Adipocyte (in vitro differentiated cells): ENCODE measurements around the gene LIG1.
A peak's percentile ranks its signal among the peaks of the same experiment; 100 is the strongest.

ENCODE experiments used
- DNase-seq: peaks from one replicate; pipeline ENCODE4 v3.0.0-alpha.2; 2015; ENCODE audit warnings: low read depth
- H3K27me3 ChIP-seq: replicated peaks from 2 replicates; pipeline ENCODE4 v1.7.0; 2013; ENCODE audit warnings: mild to moderate bottlenecking, low read length, moderate library complexity; ENCODE audit not compliant: control insufficient read depth, insufficient read depth
- H3K36me3 ChIP-seq: 2 replicates; pipeline ENCODE4 v1.7.0; 2013; ENCODE audit warnings: low read length, mild to moderate bottlenecking, moderate library complexity; ENCODE audit not compliant: control insufficient read depth, insufficient read depth, severe bottlenecking
- H3K4me1 ChIP-seq: 2 replicates; pipeline ENCODE4 v1.7.0; 2013; ENCODE audit warnings: mild to moderate bottlenecking, low read length, moderate library complexity; ENCODE audit not compliant: control insufficient read depth, insufficient read depth
- H3K4me3 ChIP-seq: 2 replicates; pipeline ENCODE4 v1.7.0; 2013; ENCODE audit warnings: mild to moderate bottlenecking, low read length, moderate library complexity
- H3K9ac ChIP-seq: 2 replicates; pipeline ENCODE4 v1.7.0; 2013; ENCODE audit warnings: mild to moderate bottlenecking, low read length, moderate library complexity
- H3K9me3 ChIP-seq: 2 replicates; pipeline ENCODE4 v1.7.0; 2013; ENCODE audit warnings: mild to moderate bottlenecking, low read length, moderate library complexity; ENCODE audit not compliant: control insufficient read depth

LIG1 gene

GRCh38 chr19:48120505-48120904 lies 49.6 kb downstream of the LIG1 start:
- Histone ChIP-seq H3K4me3 (no peak overlapping the region), H3K9ac (no peak overlapping the region), H3K36me3 (no peaks in the 10 kb centered on the region), H3K9me3 (no peaks in the 10 kb centered on the region), H3K27me3 (no peaks in the 10 kb centered on the region), H3K4me1 (no peaks in the 10 kb centered on the region)
- no peak for DNase-seq

DNA sequence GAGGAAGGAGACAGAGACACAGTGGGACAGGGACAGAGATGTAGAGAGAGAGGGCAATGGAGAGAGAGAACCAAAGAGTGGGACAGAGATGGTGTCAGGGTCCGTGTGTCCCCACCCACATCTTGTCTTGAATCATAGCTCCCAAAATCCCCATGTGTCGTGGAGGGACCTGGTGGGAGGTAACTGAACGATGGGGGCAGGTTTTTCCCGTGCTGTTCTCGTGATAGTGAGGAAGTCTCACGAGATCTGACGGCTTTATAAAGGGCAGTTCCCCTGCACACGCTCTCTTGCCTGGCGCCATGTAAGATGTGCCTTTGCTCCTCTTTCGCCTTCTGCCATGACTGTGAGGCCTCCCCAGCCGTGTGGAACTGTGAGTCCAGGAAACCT lies 52.0 kb downstream of the LIG1 start:
- DNase-seq = no peak
- no peak overlapping the region for H3K4me3 ChIP-seq
- H3K4me1 ChIP-seq = no peaks in the 10 kb centered on the region
- no peaks in the 10 kb centered on the region for H3K9me3 ChIP-seq
- no peaks in the 10 kb centered on the region for H3K27me3 ChIP-seq
- no peaks in the 10 kb centered on the region for H3K36me3 ChIP-seq
- no peak overlapping the region for H3K9ac ChIP-seq

DNA sequence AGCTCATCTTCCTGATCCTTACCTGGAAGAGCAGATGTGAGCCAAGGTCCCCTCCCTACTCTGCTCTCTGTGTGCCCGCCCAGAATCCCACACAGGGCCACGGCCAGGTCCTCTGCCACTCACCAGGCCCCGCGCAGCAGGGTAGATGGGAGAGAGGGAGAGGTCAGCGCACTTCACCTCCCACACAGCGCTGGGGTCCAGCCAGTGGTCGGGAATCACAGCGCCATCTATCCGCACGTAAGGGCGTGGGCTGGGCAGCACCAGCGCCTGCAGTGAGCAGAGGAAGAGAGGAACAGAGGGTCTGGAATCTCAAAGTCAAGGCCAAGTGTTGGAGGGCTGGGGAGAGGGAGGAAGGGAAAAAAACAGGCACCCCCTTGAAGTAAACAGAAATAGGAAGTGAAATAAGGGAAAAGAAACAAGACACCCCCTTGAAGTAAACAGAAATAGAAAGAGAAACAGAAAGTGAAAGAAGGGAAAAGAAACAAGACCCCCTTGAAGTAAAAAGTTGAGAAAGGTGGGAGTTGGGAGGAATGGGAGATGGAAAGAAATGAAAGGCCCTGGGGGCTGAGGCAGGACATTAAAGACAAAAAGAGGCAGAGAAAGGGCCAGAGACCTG lies 52.5 kb downstream of the LIG1 start:
- Histone ChIP-seq H3K36me3 (no peaks in the 10 kb centered on the region), H3K4me1 (no peaks in the 10 kb centered on the region), H3K4me3 (no peak overlapping the region), H3K9me3 (no peaks in the 10 kb centered on the region), H3K9ac (no peak overlapping the region), H3K27me3 (no peaks in the 10 kb centered on the region)
- DNase-seq = no peak

DNA sequence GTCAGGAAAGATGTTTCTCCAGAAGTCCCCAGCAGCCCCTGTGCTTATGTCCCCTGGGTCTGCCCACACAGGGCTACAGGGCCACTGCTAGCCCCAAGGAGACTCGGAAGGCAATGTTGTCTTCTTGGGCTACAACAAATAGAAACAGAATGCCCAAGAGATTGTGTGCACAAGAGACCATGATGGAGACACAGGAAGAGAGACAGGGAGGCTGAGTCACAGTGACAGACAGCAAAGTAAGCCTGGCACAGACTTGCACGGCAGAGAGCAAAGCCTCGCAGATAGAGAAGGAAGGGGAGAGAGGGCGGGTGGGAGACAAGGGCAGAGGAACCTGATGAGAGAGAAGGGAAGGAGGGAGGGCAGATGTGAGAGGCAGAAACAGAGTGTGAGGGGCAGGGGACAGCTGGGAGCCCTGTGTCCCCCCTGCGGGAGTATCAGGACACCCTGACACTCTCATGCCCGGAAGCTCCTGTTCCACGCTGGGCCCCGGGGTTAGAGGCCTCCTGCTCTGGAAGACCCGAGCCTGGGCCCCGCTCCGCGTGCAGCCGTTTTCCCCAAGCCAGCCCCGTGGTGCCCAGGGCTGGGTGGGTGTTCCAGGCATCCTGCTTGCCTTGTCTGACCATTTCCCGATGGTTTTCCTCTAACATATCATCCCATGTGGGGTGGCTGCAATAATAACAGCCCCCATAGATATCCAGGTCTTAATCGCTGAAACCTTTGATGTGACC lies 56.8 kb downstream of the LIG1 start:
- no peaks in the 10 kb centered on the region for H3K27me3 ChIP-seq

DNA sequence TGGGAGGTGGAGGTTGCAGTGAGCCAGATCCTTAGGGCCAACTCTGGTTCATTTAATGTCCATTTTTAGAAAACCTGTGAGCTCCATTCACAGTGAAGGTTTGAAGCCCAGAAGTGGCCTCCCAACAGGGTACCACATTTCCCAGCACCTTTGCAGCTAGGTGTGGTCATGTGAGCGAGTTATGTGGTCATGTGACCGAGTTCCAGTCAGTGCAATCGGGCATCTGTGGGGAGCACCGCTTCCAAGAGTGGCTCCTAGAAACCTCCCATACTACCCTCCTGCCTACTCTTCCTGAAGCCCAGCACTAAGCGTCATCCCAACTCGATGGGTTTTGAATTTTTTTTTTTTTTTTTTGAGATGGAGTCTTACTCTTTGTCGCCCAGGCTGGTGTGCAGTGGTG lies 58.9 kb downstream of the LIG1 start:
- no peaks in the 10 kb centered on the region for H3K9me3 ChIP-seq
- peak overlapping the region; percentile 79 for H3K4me3 ChIP-seq
- H3K36me3 ChIP-seq = no peaks in the 10 kb centered on the region
- H3K4me1 ChIP-seq = peaks cover 11% of the 10 kb centered on the region
- DNase-seq = no peak
- peak overlapping the region; percentile 84 for H3K9ac ChIP-seq
- H3K27me3 ChIP-seq = peaks cover 3% of the 10 kb centered on the region

More for the DNA sequence above, 56.8 kb downstream of the LIG1 start:
- Histone ChIP-seq H3K36me3 (no peaks in the 10 kb centered on the region), H3K9ac (no peak overlapping the region), H3K4me3 (no peak overlapping the region), H3K4me1 (peaks cover 7% of the 10 kb centered on the region), H3K9me3 (no peaks in the 10 kb centered on the region)
- no peak for DNase-seq

GRCh38 chr19:48110350-48110966 lies 59.7 kb downstream of the LIG1 start, which contains the start of gene PLA2G4C:
Gene PLA2G4C (minus strand): TSS chr19:48110817. CDS start chr19:48106529, 4,288 bp downstream.
- Histone ChIP-seq H3K9ac (peak within 1 kb of the TSS; percentile 84), H3K36me3 (no peaks in the 10 kb centered on the region), H3K9me3 (no peaks in the 10 kb centered on the region), H3K4me3 (peak within 1 kb of the TSS; percentile 79), H3K4me1 (peaks cover 11% of the 10 kb centered on the region), H3K27me3 (peaks cover 6% of the 10 kb centered on the region)
- DNase-seq = peak; percentile 95

GRCh38 chr19:48108997-48109782 lies 61.0 kb downstream of the LIG1 start:
- peaks cover 6% of the 10 kb centered on the region for H3K27me3 ChIP-seq
- DNase-seq = no peak
- no peak overlapping the region for H3K9ac ChIP-seq
- no peaks in the 10 kb centered on the region for H3K36me3 ChIP-seq
- H3K4me1 ChIP-seq = peaks cover 11% of the 10 kb centered on the region
- no peak overlapping the region for H3K4me3 ChIP-seq
- no peaks in the 10 kb centered on the region for H3K9me3 ChIP-seq

- DNase-seq = no peak
- peaks cover 5% of the 10 kb centered on the region for H3K4me1 ChIP-seq
- H3K36me3 ChIP-seq = no peaks in the 10 kb centered on the region
- no peak overlapping the region for H3K9ac ChIP-seq
- H3K27me3 ChIP-seq = peaks cover 6% of the 10 kb centered on the region
- H3K4me3 ChIP-seq = no peak overlapping the region
- no peaks in the 10 kb centered on the region for H3K9me3 ChIP-seq
Measured at GRCh38 chr19:48103922-48104321, 66.2 kb downstream of the LIG1 start.

DNA sequence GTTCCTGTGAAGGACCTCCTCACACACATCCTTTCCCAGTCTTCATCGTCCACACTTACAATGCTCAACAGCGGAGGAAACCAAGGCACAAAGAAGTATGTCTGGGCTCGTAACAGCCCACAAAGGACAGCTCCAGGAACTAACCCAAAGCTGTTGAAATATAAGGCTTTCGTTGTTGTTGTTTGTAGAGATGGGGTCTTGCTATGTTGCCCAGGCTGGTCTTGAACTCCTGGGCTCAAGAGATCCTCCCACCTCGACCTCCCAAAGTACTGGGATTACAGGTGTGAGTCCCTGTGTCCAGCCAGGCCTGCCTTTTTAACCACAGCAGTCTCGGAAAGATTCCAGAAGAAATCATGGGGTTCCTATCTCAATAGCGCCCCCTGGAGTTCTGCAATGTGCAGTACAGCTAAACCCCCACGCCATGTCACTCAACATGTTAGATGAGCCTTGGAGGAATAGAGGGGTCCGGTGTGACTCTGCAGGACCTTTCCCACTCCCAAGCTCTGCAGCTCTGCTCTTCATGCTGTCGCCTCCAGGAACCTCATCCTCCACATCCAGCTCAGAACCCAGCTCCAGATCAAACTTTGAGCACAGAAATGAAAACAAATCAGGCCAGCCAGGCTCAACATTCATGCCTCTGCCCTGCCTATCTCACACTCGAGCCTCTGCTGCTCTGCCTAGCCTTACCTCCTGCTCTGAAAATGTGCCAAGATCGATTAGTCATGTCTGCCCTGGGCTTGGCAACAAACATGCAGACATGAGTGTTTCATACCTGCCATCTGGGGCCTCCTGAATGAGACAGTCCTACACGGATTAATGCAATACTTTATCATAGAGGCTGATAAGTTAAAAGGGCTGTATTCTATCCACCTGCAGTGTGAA lies 67.0 kb downstream of the LIG1 start:
- Histone ChIP-seq H3K9ac (no peak overlapping the region), H3K4me3 (no peak overlapping the region), H3K27me3 (peaks cover 6% of the 10 kb centered on the region), H3K36me3 (no peaks in the 10 kb centered on the region), H3K4me1 (peaks cover 5% of the 10 kb centered on the region), H3K9me3 (no peaks in the 10 kb centered on the region)
- peak; percentile 43 for DNase-seq

GRCh38 chr19:48095612-48096175 lies 74.5 kb downstream of the LIG1 start:
- Histone ChIP-seq H3K27me3 (peaks cover 36% of the 10 kb centered on the region), H3K9me3 (peaks cover 19% of the 10 kb centered on the region), H3K9ac (no peak overlapping the region), H3K36me3 (no peaks in the 10 kb centered on the region), H3K4me3 (no peak overlapping the region), H3K4me1 (peaks cover 2% of the 10 kb centered on the region)
- no peak for DNase-seq
